NCI-H2227 (cell line): ENCODE data around the gene SLC40A1.
"Not testable (repeated sequence)": the region's sequence is repeated elsewhere in the genome, so short reads cannot be mapped to it uniquely, and the experiment has no call there.

ENCODE experiments used
- DNase-seq: peaks from one replicate; lab custom pipeline; 2025; ENCODE audit not compliant: unreplicated experiment; lab: John Stamatoyannopoulos, UW

The SLC40A1 gene

GRCh38 chr2:189580658-189581353 lies at the start of gene SLC40A1:
TSS of gene SLC40A1 (minus strand) at chr2:189580786. CDS start at chr2:189580460, 326 bp downstream.
- peak; percentile 94 for DNase-seq

- no peak for DNase-seq
Observed at GRCh38 chr2:189629531-189630453, 49.2 kb upstream of the SLC40A1 start.

GRCh38 chr2:189628817-189629530 lies 48.4 kb upstream of the SLC40A1 start:
- DNase-seq = no peak

GRCh38 chr2:189627789-189628188 lies 47.2 kb upstream of the SLC40A1 start:
- no peak for DNase-seq

GRCh38 chr2:189625636-189626035 lies 45.0 kb upstream of the SLC40A1 start:
- no peak for DNase-seq

GRCh38 chr2:189624648-189625355 lies 44.2 kb upstream of the SLC40A1 start:
- DNase-seq = no peak

GRCh38 chr2:189623049-189623448 lies 42.5 kb upstream of the SLC40A1 start:
- DNase-seq = no peak

- no peak for DNase-seq
Observed at GRCh38 chr2:189621781-189622180, 41.2 kb upstream of the SLC40A1 start.

GRCh38 chr2:189618197-189618596 lies 37.6 kb upstream of the SLC40A1 start:
- no peak for DNase-seq

- no peak for DNase-seq
Observed at GRCh38 chr2:189614585-189614984, 34.0 kb upstream of the SLC40A1 start.

- DNase-seq = peak; percentile 54
Observed at GRCh38 chr2:189613650-189614420, 33.2 kb upstream of the SLC40A1 start.

- DNase-seq = no peak
Observed at GRCh38 chr2:189613077-189613636, 32.6 kb upstream of the SLC40A1 start.

- DNase-seq = no peak
Observed at GRCh38 chr2:189610700-189611099, 30.1 kb upstream of the SLC40A1 start.

GRCh38 chr2:189609853-189610252 lies 29.3 kb upstream of the SLC40A1 start:
- DNase-seq = no peak

- DNase-seq = no peak
Observed at GRCh38 chr2:189609423-189609816, 28.8 kb upstream of the SLC40A1 start.

GRCh38 chr2:189608795-189609422 lies 28.3 kb upstream of the SLC40A1 start:
- no peak for DNase-seq

- DNase-seq = no peak
Observed at GRCh38 chr2:189608170-189608569, 27.6 kb upstream of the SLC40A1 start.

GRCh38 chr2:189602233-189602632 lies 21.6 kb upstream of the SLC40A1 start:
- no peak for DNase-seq

GRCh38 chr2:189601652-189602051 lies 21.1 kb upstream of the SLC40A1 start:
- DNase-seq = not testable (repeated sequence)
